Measurements from ENCODE around the gene PHF14. TPM values are rescaled to one million over a fixed set of nuclear protein-coding genes. Genes with fewer than 3 reads are reported as not detected.

PHF14 gene
- total RNA-seq, 2 donors from 2014 or later: 52.0 to 53.1 TPM

- Mint-ChIP-seq H3K4me3 (no peak overlapping the region), H3K36me3 (ENCODE audit: low read depth) (peaks cover 36% of the 10 kb centered on the region), H3K9me3 (no peaks in the 10 kb centered on the region), H3K27ac (no peak overlapping the region), H3K4me1 (no peaks in the 10 kb centered on the region), H3K27me3 (ENCODE audit: insufficient read depth) (no peaks in the 10 kb centered on the region)
- 100% methylated on average over 1 of the region's 2 CpGs; no CpG with 5 or more reads in 1 of the 2 experiments for WGBS, 2 experiments (ENCODE audit: insufficient coverage in 1 of 2, insufficient read length in 1 of 2)
- H3K27me3 ChIP-seq (ENCODE audit: control insufficient read depth, insufficient read depth, low read length, poor library complexity, severe bottlenecking): no peaks in the 10 kb centered on the region
- no peak for DNase-seq
- no peak overlapping the region for H3K4me3 ChIP-seq (ENCODE audit: low read length)
- H3K36me3 ChIP-seq (ENCODE audit: control insufficient read depth, insufficient read depth, low read length): peaks cover 43% of the 10 kb centered on the region
- H3K4me1 ChIP-seq (ENCODE audit: control insufficient read depth, insufficient read depth, low read length): no peaks in the 10 kb centered on the region
- TF ChIP-seq CTCF (conservative IDR thresholded peaks at IDR 0.05): no peak
- no peak overlapping the region for H3K27ac ChIP-seq (ENCODE audit: low read depth, low read length)
- no peak overlapping the region for H3K9ac ChIP-seq (ENCODE audit: extremely low read depth, low read length, poor library complexity, severe bottlenecking)
- no peaks in the 10 kb centered on the region for H3K9me3 ChIP-seq (ENCODE audit: control insufficient read depth, low read length)
Observed at GRCh38 chr7:11026452-11027359, 53.0 kb downstream of the PHF14 start.

- Mint-ChIP-seq H3K9me3 (no peaks in the 10 kb centered on the region), H3K4me3 (no peak overlapping the region), H3K27ac (no peak overlapping the region), H3K4me1 (no peaks in the 10 kb centered on the region), H3K36me3 (ENCODE audit: low read depth) (peaks cover 26% of the 10 kb centered on the region), H3K27me3 (ENCODE audit: insufficient read depth) (no peaks in the 10 kb centered on the region)
- peaks cover 43% of the 10 kb centered on the region for H3K36me3 ChIP-seq (ENCODE audit: control insufficient read depth, insufficient read depth, low read length)
- H3K9ac ChIP-seq (ENCODE audit: extremely low read depth, low read length, poor library complexity, severe bottlenecking): no peak overlapping the region
- no peaks in the 10 kb centered on the region for H3K27me3 ChIP-seq (ENCODE audit: control insufficient read depth, insufficient read depth, low read length, poor library complexity, severe bottlenecking)
- DNase-seq: no peak
- no peak overlapping the region for H3K27ac ChIP-seq (ENCODE audit: low read depth, low read length)
- no peaks in the 10 kb centered on the region for H3K4me1 ChIP-seq (ENCODE audit: control insufficient read depth, insufficient read depth, low read length)
- no peaks in the 10 kb centered on the region for H3K9me3 ChIP-seq (ENCODE audit: control insufficient read depth, low read length)
- TF ChIP-seq CTCF (conservative IDR thresholded peaks at IDR 0.05): no peak
- no peak overlapping the region for H3K4me3 ChIP-seq (ENCODE audit: low read length)
- 79 to 94% methylated on average over 4 of the region's 4 CpGs for WGBS, 2 experiments (ENCODE audit: insufficient coverage in 1 of 2, insufficient read length in 1 of 2)
Observed at GRCh38 chr7:11035661-11036060, 62.0 kb downstream of the PHF14 start.

- H3K9me3 ChIP-seq (ENCODE audit: control insufficient read depth, low read length): no peaks in the 10 kb centered on the region
- H3K4me1 ChIP-seq (ENCODE audit: control insufficient read depth, insufficient read depth, low read length): no peaks in the 10 kb centered on the region
- no peak overlapping the region for H3K27ac ChIP-seq (ENCODE audit: low read depth, low read length)
- TF ChIP-seq CTCF (conservative IDR thresholded peaks at IDR 0.05): no peak
- H3K27me3 Mint-ChIP-seq (ENCODE audit: insufficient read depth): no peaks in the 10 kb centered on the region
- H3K4me3 ChIP-seq (ENCODE audit: low read length): no peak overlapping the region
- peaks cover 66% of the 10 kb centered on the region for H3K36me3 ChIP-seq (ENCODE audit: control insufficient read depth, insufficient read depth, low read length)
- no peak overlapping the region for H3K9ac ChIP-seq (ENCODE audit: extremely low read depth, low read length, poor library complexity, severe bottlenecking)
- no peaks in the 10 kb centered on the region for H3K4me1 Mint-ChIP-seq
- H3K9me3 Mint-ChIP-seq: no peaks in the 10 kb centered on the region
- no peaks in the 10 kb centered on the region for H3K27me3 ChIP-seq (ENCODE audit: control insufficient read depth, insufficient read depth, low read length, poor library complexity, severe bottlenecking)
- no peak overlapping the region for H3K27ac Mint-ChIP-seq
- peaks cover 42% of the 10 kb centered on the region for H3K36me3 Mint-ChIP-seq (ENCODE audit: low read depth)
- no peak overlapping the region for H3K4me3 Mint-ChIP-seq
- DNase-seq: no peak
Observed at GRCh38 chr7:11039974-11040373, 66.3 kb downstream of the PHF14 start.
